Gastroesophageal sphincter (tissue), 3 donors: ENCODE results near the gene ZNF730.

Experiments used
- EP300 ChIP-seq: sonication (generic); formaldehyde crosslinking; IDR thresholded peaks from one replicate; pipeline ENCODE4 v1.6.1; 2017; ENCODE audit warnings: antibody characterized with exemption, mild to moderate bottlenecking
- POLR2A ChIP-seq, 2 donors: fragments of 450-650 bp; IDR thresholded peaks; one replicate each; pipeline ENCODE4 v1.6.1; 2017; ENCODE audit warnings: antibody characterized with exemption in 2 of 2, mild to moderate bottlenecking in 2 of 2, moderate library complexity in 1 of 2
- POLR2AphosphoS5 ChIP-seq: sonication (generic); formaldehyde crosslinking; IDR thresholded peaks from one replicate; pipeline ENCODE4 v1.6.1; 2017; ENCODE audit warnings: antibody characterized with exemption
- TF ChIP-seq, protein P1 (sequence below), 4 experiments: fragments of 200-600 bp in 2 of 4; fragments of 450-650 bp in 2 of 4; sonication (generic) in 1 of 4; IDR thresholded peaks; one replicate each; pipeline ENCODE4 v1.5.1; 2017 to 2019; ENCODE audit warnings: antibody characterized with exemption in 4 of 4, mild to moderate bottlenecking in 2 of 4, moderate library complexity in 2 of 4

DNA sequence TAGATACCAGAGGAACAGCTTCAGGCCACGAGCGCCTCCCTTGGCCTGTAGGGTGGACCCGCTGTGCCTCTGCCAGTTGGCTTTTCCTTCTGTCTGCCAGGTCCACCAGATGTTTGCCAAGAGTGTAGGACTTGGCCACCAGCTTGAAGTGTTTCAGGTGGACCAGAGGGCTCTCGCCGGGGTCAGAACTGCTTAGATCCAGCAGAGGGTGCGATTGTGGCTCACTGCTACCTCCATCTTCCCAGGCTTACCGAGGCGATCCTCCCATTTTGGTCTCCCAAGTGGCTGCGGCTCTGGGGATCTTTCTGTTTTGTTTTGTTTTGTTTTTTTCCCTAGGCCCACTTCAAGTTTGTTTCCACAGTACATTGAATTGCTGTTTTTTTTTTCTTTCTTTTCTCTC, 23.0 kb upstream of the ZNF730 start:
- TF ChIP-seq, protein P1, sequence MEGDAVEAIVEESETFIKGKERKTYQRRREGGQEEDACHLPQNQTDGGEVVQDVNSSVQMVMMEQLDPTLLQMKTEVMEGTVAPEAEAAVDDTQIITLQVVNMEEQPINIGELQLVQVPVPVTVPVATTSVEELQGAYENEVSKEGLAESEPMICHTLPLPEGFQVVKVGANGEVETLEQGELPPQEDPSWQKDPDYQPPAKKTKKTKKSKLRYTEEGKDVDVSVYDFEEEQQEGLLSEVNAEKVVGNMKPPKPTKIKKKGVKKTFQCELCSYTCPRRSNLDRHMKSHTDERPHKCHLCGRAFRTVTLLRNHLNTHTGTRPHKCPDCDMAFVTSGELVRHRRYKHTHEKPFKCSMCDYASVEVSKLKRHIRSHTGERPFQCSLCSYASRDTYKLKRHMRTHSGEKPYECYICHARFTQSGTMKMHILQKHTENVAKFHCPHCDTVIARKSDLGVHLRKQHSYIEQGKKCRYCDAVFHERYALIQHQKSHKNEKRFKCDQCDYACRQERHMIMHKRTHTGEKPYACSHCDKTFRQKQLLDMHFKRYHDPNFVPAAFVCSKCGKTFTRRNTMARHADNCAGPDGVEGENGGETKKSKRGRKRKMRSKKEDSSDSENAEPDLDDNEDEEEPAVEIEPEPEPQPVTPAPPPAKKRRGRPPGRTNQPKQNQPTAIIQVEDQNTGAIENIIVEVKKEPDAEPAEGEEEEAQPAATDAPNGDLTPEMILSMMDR (IDR thresholded peaks at IDR 0.05) = no peak
- TF ChIP-seq POLR2A (IDR thresholded peaks at IDR 0.05) = no peak
- TF ChIP-seq EP300 = no peak
- TF ChIP-seq POLR2AphosphoS5 = no peak
